ENCODE measurements around the gene TXNRD1. TPM values are rescaled to one million over a fixed set of nuclear protein-coding genes. Genes with fewer than 3 reads are reported as not detected.

Gene TXNRD1
- polyA plus RNA-seq, 1 experiment: 673 TPM

DNA sequence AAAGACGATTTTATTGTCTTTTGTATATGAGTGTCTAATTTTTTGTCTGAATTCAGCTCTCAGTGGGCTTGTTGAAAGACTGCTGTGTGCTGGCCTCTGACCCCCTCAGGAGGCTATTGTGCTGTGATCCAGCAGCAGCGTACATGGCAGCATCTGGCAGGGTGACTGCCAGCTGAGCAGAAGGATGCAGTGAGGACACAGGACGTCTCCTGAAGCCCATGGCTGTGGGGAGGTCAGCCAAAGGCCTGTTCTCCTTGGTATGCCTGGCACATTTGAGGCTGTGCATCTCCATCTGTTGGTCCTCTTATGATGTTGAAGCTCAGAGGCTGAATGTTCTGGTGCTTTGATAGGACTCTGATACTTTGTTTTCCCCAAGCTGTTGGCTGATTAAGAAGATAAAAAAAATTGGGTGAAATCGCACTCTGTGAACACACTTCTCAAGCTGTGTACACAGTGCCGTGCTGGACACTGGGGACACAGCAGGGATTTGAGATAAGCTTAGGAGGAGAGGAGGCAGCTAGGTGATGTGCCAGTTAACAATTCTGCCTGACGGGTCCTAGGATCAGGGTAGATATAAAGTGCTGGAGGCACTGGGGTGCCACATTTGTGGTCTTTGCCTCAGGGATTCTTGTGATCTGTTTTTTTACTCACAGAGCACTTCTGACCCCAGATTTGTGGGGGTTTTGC lies 125.5 kb downstream of the TXNRD1 start:
- Histone ChIP-seq H3K27me3 (ENCODE audit: control insufficient read depth, insufficient read depth, low read length) (no peaks in the 10 kb centered on the region), H3K27ac (ENCODE audit: low read depth, low read length) (no peak overlapping the region), H3K9me3 (ENCODE audit: control insufficient read depth, insufficient read depth, low read length) (no peaks in the 10 kb centered on the region), H3K4me3 (ENCODE audit: low read depth, low read length) (no peak overlapping the region)
- ChIA-PET CTCF (interaction anchor here (0.7 to 1.4 kb wide), 2 partner anchors 17 to 27 kb away, joined by 3 read pairs; no protein-coding TSS in a partner anchor), POLR2A (no interaction called here)
- no peak for DNase-seq (ENCODE audit: low read depth, low spot score)
- TF ChIP-seq, protein P1, sequence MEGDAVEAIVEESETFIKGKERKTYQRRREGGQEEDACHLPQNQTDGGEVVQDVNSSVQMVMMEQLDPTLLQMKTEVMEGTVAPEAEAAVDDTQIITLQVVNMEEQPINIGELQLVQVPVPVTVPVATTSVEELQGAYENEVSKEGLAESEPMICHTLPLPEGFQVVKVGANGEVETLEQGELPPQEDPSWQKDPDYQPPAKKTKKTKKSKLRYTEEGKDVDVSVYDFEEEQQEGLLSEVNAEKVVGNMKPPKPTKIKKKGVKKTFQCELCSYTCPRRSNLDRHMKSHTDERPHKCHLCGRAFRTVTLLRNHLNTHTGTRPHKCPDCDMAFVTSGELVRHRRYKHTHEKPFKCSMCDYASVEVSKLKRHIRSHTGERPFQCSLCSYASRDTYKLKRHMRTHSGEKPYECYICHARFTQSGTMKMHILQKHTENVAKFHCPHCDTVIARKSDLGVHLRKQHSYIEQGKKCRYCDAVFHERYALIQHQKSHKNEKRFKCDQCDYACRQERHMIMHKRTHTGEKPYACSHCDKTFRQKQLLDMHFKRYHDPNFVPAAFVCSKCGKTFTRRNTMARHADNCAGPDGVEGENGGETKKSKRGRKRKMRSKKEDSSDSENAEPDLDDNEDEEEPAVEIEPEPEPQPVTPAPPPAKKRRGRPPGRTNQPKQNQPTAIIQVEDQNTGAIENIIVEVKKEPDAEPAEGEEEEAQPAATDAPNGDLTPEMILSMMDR (IDR thresholded peaks at IDR 0.05; ENCODE audit: low read depth, low read length): no peak

DNA sequence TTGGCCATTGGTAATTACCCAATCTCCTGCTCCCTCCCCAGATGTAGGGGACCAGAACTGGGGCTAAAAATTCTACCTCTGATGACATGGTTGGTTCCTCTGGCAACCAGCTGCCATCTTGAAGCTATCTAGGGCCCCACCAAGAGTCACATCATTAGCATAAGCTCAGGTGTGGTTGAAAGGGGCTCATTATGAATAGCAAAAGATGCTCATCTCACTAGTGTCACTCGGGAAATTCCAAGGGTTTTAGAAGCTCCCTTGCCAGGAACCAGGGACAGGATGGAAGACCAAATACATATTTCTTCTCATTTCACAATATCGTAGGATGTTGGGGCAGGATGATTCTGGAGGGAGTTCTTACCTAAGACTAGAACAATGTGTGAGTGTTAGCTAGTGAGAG lies 126.6 kb downstream of the TXNRD1 start:
- Histone ChIP-seq H3K27me3 (ENCODE audit: control insufficient read depth, insufficient read depth, low read length) (no peaks in the 10 kb centered on the region), H3K4me3 (ENCODE audit: low read depth, low read length) (no peak overlapping the region), H3K9me3 (ENCODE audit: control insufficient read depth, insufficient read depth, low read length) (no peaks in the 10 kb centered on the region), H3K27ac (ENCODE audit: low read depth, low read length) (peak overlapping the region; percentile 21)
- ChIA-PET POLR2A (no interaction called here), CTCF (no interaction called here)
- TF ChIP-seq, protein P1 (IDR thresholded peaks at IDR 0.05; ENCODE audit: low read depth, low read length): no peak
- DNase-seq (ENCODE audit: low read depth, low spot score): no peak

DNA sequence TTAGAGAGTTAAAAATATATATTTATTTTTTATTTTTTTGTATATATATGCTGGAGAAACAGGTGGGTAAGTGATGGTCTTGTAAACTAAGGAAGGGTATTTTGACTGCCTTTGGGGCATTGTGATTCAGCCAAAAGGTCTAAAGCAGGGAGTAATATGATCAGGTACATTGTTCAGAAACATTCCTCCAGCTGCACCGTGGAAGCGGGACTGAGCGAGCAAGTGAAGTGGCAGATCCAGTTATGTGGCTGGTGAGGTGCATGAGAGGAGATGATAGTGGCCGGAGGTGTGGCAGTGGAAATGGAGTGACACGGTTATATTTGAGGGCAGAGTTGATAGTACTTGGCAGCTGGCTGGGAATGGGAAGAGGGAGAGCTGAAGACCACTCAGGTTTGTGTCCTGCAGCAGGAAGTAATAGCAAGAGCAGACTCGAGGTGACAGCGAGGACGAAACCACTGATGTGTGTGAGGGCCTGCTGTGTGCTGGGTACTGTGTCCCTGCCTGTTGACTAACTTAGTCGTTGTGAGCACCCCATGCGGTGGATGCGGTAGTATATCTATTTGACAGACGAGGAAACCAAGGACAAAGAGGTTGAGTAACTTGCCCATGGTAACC lies 127.2 kb downstream of the TXNRD1 start:
- Histone ChIP-seq H3K27me3 (ENCODE audit: control insufficient read depth, insufficient read depth, low read length) (no peaks in the 10 kb centered on the region), H3K4me3 (ENCODE audit: low read depth, low read length) (no peak overlapping the region), H3K9me3 (ENCODE audit: control insufficient read depth, insufficient read depth, low read length) (no peaks in the 10 kb centered on the region), H3K27ac (ENCODE audit: low read depth, low read length) (peak overlapping the region; percentile 21)
- TF ChIP-seq, protein P1 (IDR thresholded peaks at IDR 0.05; ENCODE audit: low read depth, low read length): no peak
- POLR2A ChIA-PET: interaction anchor here (0.6 kb wide), 1 partner anchor 14 kb away, joined by 7 read pairs; no protein-coding TSS in a partner anchor
- no peak for DNase-seq (ENCODE audit: low read depth, low spot score)
- CTCF ChIA-PET: interaction anchor here (1.6 kb wide), 1 partner anchor 141 kb away, joined by 3 read pairs; no protein-coding TSS in a partner anchor

DNA sequence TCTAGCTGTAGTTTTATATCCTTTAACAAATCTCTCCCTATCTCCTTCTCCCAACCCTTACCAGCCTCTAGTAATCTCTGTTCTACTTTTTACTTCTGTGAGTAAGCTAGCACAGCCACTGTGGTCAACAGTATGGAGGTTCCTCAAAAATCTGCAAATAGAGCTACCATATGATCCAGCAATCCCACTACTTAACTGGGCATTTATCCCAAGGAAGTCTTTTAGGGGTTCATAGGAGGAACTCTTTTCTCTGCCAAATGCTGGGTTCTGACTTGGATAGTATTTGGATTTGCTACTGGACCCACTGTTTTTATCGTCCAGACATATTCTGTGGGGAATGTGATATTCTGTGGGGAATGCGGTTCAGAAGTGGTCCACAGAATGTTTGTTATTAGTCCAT lies 129.1 kb downstream of the TXNRD1 start:
- H3K4me3 ChIP-seq (ENCODE audit: low read depth, low read length): no peak overlapping the region
- H3K9me3 ChIP-seq (ENCODE audit: control insufficient read depth, insufficient read depth, low read length): no peaks in the 10 kb centered on the region
- TF ChIP-seq, protein P1 (IDR thresholded peaks at IDR 0.05; ENCODE audit: low read depth, low read length): no peak
- ChIA-PET POLR2A (no interaction called here), CTCF (interaction anchor here (0.6 to 1.6 kb wide), 2 partner anchors 143 to 532 kb away, joined by 3 read pairs; no protein-coding TSS in a partner anchor)
- DNase-seq (ENCODE audit: low read depth, low spot score): no peak
- no peaks in the 10 kb centered on the region for H3K27me3 ChIP-seq (ENCODE audit: control insufficient read depth, insufficient read depth, low read length)
- no peak overlapping the region for H3K27ac ChIP-seq (ENCODE audit: low read depth, low read length)
